GM12872 (cell line): ENCODE measurements around the gene RD3L.

ENCODE experiments used
- CTCF ChIP-seq: IDR thresholded peaks from 3 replicates; pipeline ENCODE4 v1.5.1; 2011; ENCODE audit warnings: low read depth, mild to moderate bottlenecking, low read length, moderate library complexity; ENCODE audit not compliant: insufficient read depth

Gene RD3L

GRCh38 chr14:103927566-103927965 is 14.8 kb downstream of the RD3L start:
- TF ChIP-seq CTCF = no peak

GRCh38 chr14:103925316-103925715 is 17.0 kb downstream of the RD3L start:
- TF ChIP-seq CTCF = no peak

- no peak for TF ChIP-seq CTCF
Measured at GRCh38 chr14:103923863-103924262, 18.5 kb downstream of the RD3L start.

- TF ChIP-seq CTCF = peak; percentile 98
Measured at GRCh38 chr14:103920981-103921854, 21.1 kb downstream of the RD3L start.

- TF ChIP-seq CTCF = no peak
Measured at GRCh38 chr14:103916636-103917262, 25.6 kb downstream of the RD3L start.

- TF ChIP-seq CTCF = no peak
Measured at GRCh38 chr14:103915616-103916015, 26.7 kb downstream of the RD3L start.

GRCh38 chr14:103910984-103911383 is 31.3 kb downstream of the RD3L start:
- no peak for TF ChIP-seq CTCF
